ENCODE data around the gene POTEC.
"Not testable (repeated sequence)": the region's sequence is repeated elsewhere in the genome, so short reads cannot be mapped to it uniquely, and the experiment has no call there.

DNA sequence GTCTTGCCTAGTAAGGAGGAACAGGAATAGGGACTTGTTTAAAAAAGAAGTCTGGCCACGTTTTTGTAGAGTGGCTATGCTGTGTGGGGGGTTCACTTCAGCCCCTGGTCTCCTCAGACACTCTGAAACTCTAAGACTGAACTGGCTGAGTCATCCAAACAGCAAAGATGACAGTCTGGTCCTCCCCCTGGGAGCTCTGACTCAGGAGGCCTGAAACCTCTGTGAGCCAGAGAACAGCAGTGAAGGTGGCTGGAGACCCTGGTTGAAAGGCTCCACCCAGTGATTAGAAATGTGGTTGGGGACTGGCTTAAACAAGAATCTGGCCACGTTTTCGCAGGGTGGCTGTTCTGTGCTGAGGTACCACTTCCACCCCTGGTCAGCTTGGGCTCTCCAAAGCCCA, 32.7 kb downstream of the POTEC start:
- TF ChIP-seq YY1 (IDR thresholded peaks at IDR 0.05; ENCODE audit: insufficient read depth, insufficient read length); SUZ12 (IDR thresholded peaks at IDR 0.05; ENCODE audit: extremely low read depth, insufficient read depth, insufficient read length); ZNF274 (IDR thresholded peaks at IDR 0.05; ENCODE audit: low read depth, low read length): not testable (repeated sequence)
